GM12874 (cell line): ENCODE measurements around the gene CHST2.

Experiments used
- CTCF ChIP-seq: IDR thresholded peaks from 2 replicates; pipeline ENCODE4 v1.5.1; 2011; ENCODE audit warnings: low read depth, mild to moderate bottlenecking, control low read depth, low read length, moderate library complexity; ENCODE audit not compliant: insufficient read depth

Gene CHST2

GRCh38 chr3:143172795-143173145 lies 53.2 kb downstream of the CHST2 start:
- TF ChIP-seq CTCF, result no peak

GRCh38 chr3:143173242-143173641 lies 53.7 kb downstream of the CHST2 start:
- TF ChIP-seq CTCF, result no peak
